Neural cell (in vitro differentiated cells): ENCODE measurements around the gene PGAP6. TPM values are rescaled to one million over a fixed set of nuclear protein-coding genes. Genes with fewer than 3 reads are reported as not detected.

Source experiments
- H2AFZ ChIP-seq: fragments of 200-600, 300-800 bp; sonication (generic), shearing (Covaris generic); 2 replicates; pipeline ENCODE4 v1.6.0; 2014; ENCODE audit warnings: low read depth, mild to moderate bottlenecking, antibody characterized with exemption, low read length, moderate library complexity
- H3F3A ChIP-seq: fragments of 200-600 bp; shearing (Covaris generic); 2 replicates; pipeline ENCODE4 v1.6.1; 2016; ENCODE audit warnings: mild to moderate bottlenecking, moderate library complexity, mixed read lengths, antibody characterized with exemption, low read length; ENCODE audit not compliant: insufficient read depth, poor library complexity, severe bottlenecking
- H3K27ac ChIP-seq: fragments of 200-600, 300-800 bp; sonication (generic), shearing (Covaris generic); 2 replicates; pipeline ENCODE4 v1.5.1; 2014; ENCODE audit warnings: mild to moderate bottlenecking, low read length, moderate library complexity
- H3K27me3 ChIP-seq: fragments of 300-800, 200-600 bp; sonication (generic), shearing (Covaris generic); 2 replicates; pipeline ENCODE4 v1.6.0; 2014; ENCODE audit warnings: mild to moderate bottlenecking, low read depth, low read length, moderate library complexity; ENCODE audit not compliant: insufficient read depth
- H3K36me3 ChIP-seq: fragments of 300-800, 200-600 bp; sonication (generic), shearing (Covaris generic); 2 replicates; pipeline ENCODE4 v1.5.1; 2014; ENCODE audit warnings: mild to moderate bottlenecking, antibody characterized with exemption, low read length, moderate library complexity; ENCODE audit not compliant: insufficient read depth
- H3K4me2 ChIP-seq: fragments of 300-800, 200-600 bp; sonication (generic), shearing (Covaris generic); 2 replicates; pipeline ENCODE4 v1.6.0; 2014; ENCODE audit warnings: mild to moderate bottlenecking, low read length
- H3K4me3 ChIP-seq: fragments of 300-800, 200-600 bp; sonication (generic), shearing (Covaris generic); 2 replicates; pipeline ENCODE4 v1.5.1; 2014; ENCODE audit warnings: mild to moderate bottlenecking, low read length, moderate library complexity
- H3K79me2 ChIP-seq: fragments of 200-600 bp; shearing (Covaris generic); replicated peaks from 2 replicates; pipeline ENCODE4 v1.6.0; 2014; ENCODE audit warnings: mild to moderate bottlenecking, low read length, moderate library complexity; ENCODE audit not compliant: insufficient read depth
- H3K9ac ChIP-seq: fragments of 300-800, 200-600 bp; sonication (generic), shearing (Covaris generic); 2 replicates; pipeline ENCODE4 v1.6.1; 2016; ENCODE audit warnings: mild to moderate bottlenecking, low read length, mixed read lengths
- H3K9me2 ChIP-seq: fragments of 200-600 bp; shearing (Covaris generic); 2 replicates; pipeline ENCODE4 v1.6.1; 2016; ENCODE audit warnings: mild to moderate bottlenecking, low read length, mixed read lengths; ENCODE audit not compliant: insufficient read depth
- H3K9me3 ChIP-seq: fragments of 200-600, 300-800 bp; sonication (generic), shearing (Covaris generic); 2 replicates; pipeline ENCODE4 v1.6.1; 2016; ENCODE audit warnings: mild to moderate bottlenecking, mixed run types, low read length, moderate library complexity, mixed read lengths
- H4K20me1 ChIP-seq: fragments of 200-600 bp; shearing (Covaris generic); 2 replicates; pipeline ENCODE4 v1.6.1; 2016; ENCODE audit warnings: mild to moderate bottlenecking, mixed run types; ENCODE audit not compliant: insufficient read depth
- EP300 ChIP-seq: fragments of 450-650 bp; conservative IDR thresholded peaks from 2 replicates; pipeline ENCODE4 v1.6.1; 2014; ENCODE audit warnings: antibody characterized with exemption, mild to moderate bottlenecking, moderate library complexity; ENCODE audit not compliant: poor library complexity, severe bottlenecking
- EZH2 ChIP-seq: fragments of 200-600, 300-800 bp; shearing (Covaris generic), sonication (generic); IDR thresholded peaks from 2 replicates; pipeline ENCODE4 v1.6.1; 2014; ENCODE audit warnings: antibody characterized with exemption, low read length, borderline replicate concordance, mild to moderate bottlenecking; ENCODE audit not compliant: insufficient read depth, poor library complexity, severe bottlenecking
- MXI1 ChIP-seq: fragments of 450-650 bp; conservative IDR thresholded peaks from 2 replicates; pipeline ENCODE4 v1.6.1; 2014; ENCODE audit warnings: antibody characterized with exemption, mild to moderate bottlenecking; ENCODE audit not compliant: poor library complexity, severe bottlenecking
- POLR2AphosphoS5 ChIP-seq: IDR thresholded peaks from 2 replicates; pipeline ENCODE4 v1.6.1; 2012
- RAD21 ChIP-seq: fragments of 450-650 bp; conservative IDR thresholded peaks from 2 replicates; pipeline ENCODE4 v1.6.1; 2014; ENCODE audit warnings: antibody characterized with exemption, mild to moderate bottlenecking, moderate library complexity
- SMC3 ChIP-seq: fragments of 450-650 bp; conservative IDR thresholded peaks from 2 replicates; pipeline ENCODE4 v1.6.1; 2014; ENCODE audit warnings: antibody characterized with exemption, mild to moderate bottlenecking, moderate library complexity; ENCODE audit not compliant: poor library complexity
- TAF1 ChIP-seq: IDR thresholded peaks from 2 replicates; pipeline ENCODE4 v1.6.1; 2012; ENCODE audit warnings: low read depth
- polyA plus RNA-seq: library from polyadenylated mRNA; depleted of rRNA; stranded (reverse); fragments of >200 nt; gene quantifications from 2 replicates; pipeline ENCODE4 v1.2.3, GENCODE V29; 2014
- TF ChIP-seq, protein P1 (sequence below): IDR thresholded peaks from 2 replicates; pipeline ENCODE4 v1.6.1; 2012; ENCODE audit warnings: borderline replicate concordance
- TF ChIP-seq, protein P2 (sequence below): fragments of 450-650 bp; IDR thresholded peaks from 2 replicates; pipeline ENCODE4 v1.5.1; 2014; ENCODE audit warnings: antibody characterized with exemption, mild to moderate bottlenecking, moderate library complexity; ENCODE audit not compliant: poor library complexity, severe bottlenecking

PGAP6 gene
- polyA plus RNA-seq, 1 donor from 2014 or later = 47.3 TPM

GRCh38 chr16:347203-347602 lies 34.6 kb downstream of the PGAP6 start:
- no peaks in the 10 kb centered on the region for H3K9me2 ChIP-seq
- H3K27ac ChIP-seq = no peak overlapping the region
- no peak overlapping the region for H3K4me3 ChIP-seq
- no peaks in the 10 kb centered on the region for H3K36me3 ChIP-seq
- no peak for TF ChIP-seq TAF1
- no peak for TF ChIP-seq EP300
- TF ChIP-seq, protein P1, sequence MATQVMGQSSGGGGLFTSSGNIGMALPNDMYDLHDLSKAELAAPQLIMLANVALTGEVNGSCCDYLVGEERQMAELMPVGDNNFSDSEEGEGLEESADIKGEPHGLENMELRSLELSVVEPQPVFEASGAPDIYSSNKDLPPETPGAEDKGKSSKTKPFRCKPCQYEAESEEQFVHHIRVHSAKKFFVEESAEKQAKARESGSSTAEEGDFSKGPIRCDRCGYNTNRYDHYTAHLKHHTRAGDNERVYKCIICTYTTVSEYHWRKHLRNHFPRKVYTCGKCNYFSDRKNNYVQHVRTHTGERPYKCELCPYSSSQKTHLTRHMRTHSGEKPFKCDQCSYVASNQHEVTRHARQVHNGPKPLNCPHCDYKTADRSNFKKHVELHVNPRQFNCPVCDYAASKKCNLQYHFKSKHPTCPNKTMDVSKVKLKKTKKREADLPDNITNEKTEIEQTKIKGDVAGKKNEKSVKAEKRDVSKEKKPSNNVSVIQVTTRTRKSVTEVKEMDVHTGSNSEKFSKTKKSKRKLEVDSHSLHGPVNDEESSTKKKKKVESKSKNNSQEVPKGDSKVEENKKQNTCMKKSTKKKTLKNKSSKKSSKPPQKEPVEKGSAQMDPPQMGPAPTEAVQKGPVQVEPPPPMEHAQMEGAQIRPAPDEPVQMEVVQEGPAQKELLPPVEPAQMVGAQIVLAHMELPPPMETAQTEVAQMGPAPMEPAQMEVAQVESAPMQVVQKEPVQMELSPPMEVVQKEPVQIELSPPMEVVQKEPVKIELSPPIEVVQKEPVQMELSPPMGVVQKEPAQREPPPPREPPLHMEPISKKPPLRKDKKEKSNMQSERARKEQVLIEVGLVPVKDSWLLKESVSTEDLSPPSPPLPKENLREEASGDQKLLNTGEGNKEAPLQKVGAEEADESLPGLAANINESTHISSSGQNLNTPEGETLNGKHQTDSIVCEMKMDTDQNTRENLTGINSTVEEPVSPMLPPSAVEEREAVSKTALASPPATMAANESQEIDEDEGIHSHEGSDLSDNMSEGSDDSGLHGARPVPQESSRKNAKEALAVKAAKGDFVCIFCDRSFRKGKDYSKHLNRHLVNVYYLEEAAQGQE = no peak
- no peak for TF ChIP-seq RAD21
- no peak for TF ChIP-seq POLR2AphosphoS5
- TF ChIP-seq, protein P2, sequence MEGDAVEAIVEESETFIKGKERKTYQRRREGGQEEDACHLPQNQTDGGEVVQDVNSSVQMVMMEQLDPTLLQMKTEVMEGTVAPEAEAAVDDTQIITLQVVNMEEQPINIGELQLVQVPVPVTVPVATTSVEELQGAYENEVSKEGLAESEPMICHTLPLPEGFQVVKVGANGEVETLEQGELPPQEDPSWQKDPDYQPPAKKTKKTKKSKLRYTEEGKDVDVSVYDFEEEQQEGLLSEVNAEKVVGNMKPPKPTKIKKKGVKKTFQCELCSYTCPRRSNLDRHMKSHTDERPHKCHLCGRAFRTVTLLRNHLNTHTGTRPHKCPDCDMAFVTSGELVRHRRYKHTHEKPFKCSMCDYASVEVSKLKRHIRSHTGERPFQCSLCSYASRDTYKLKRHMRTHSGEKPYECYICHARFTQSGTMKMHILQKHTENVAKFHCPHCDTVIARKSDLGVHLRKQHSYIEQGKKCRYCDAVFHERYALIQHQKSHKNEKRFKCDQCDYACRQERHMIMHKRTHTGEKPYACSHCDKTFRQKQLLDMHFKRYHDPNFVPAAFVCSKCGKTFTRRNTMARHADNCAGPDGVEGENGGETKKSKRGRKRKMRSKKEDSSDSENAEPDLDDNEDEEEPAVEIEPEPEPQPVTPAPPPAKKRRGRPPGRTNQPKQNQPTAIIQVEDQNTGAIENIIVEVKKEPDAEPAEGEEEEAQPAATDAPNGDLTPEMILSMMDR = no peak
- no peak for TF ChIP-seq SMC3
- TF ChIP-seq EZH2 = no peak
- no peak for TF ChIP-seq MXI1
- no peak overlapping the region for H3K9ac ChIP-seq
- H3K4me2 ChIP-seq = no peak overlapping the region
- no peak overlapping the region for H2AFZ ChIP-seq
- H3K79me2 ChIP-seq = peaks cover 19% of the 10 kb centered on the region
- no peaks in the 10 kb centered on the region for H3K9me3 ChIP-seq
- H3F3A ChIP-seq = no peaks in the 10 kb centered on the region
- no peaks in the 10 kb centered on the region for H3K27me3 ChIP-seq
- no peaks in the 10 kb centered on the region for H4K20me1 ChIP-seq

- Histone ChIP-seq H3K4me3 (no peak overlapping the region), H4K20me1 (no peaks in the 10 kb centered on the region), H3K36me3 (no peaks in the 10 kb centered on the region), H3K4me2 (no peak overlapping the region), H2AFZ (no peak overlapping the region), H3K27me3 (no peaks in the 10 kb centered on the region), H3K9me2 (no peaks in the 10 kb centered on the region), H3K27ac (no peak overlapping the region), H3F3A (no peaks in the 10 kb centered on the region), H3K9me3 (no peaks in the 10 kb centered on the region), H3K9ac (no peak overlapping the region), H3K79me2 (peaks cover 19% of the 10 kb centered on the region)
- no peak for TF ChIP-seq RAD21
- no peak for TF ChIP-seq MXI1
- TF ChIP-seq EP300 = no peak
- TF ChIP-seq SMC3 = no peak
- TF ChIP-seq, protein P1 = no peak
- TF ChIP-seq EZH2 = no peak
Measured at GRCh38 chr16:346587-346986, 35.2 kb downstream of the PGAP6 start.
